PFSK-1 (cell line): ENCODE data around the gene AMBRA1.

Source experiments
- POLR2AphosphoS5 ChIP-seq: IDR thresholded peaks from 2 replicates; pipeline ENCODE4 v1.6.1; 2012; ENCODE audit warnings: low read depth, mild to moderate bottlenecking, control low read depth, low read length, moderate library complexity
- SIN3A ChIP-seq: IDR thresholded peaks from 2 replicates; pipeline ENCODE4 v1.6.1; 2012; ENCODE audit warnings: mild to moderate bottlenecking, low read length, moderate library complexity, borderline replicate concordance; ENCODE audit not compliant: insufficient read depth
- TF ChIP-seq, protein P1 (sequence below), 2 experiments: IDR thresholded peaks; 2 replicates each; pipeline versions ENCODE4 v1.6.1 to v1.8.0; 2011 to 2012; ENCODE audit warnings: low read depth in 2 of 2, low read length in 2 of 2, control low read depth in 1 of 2, inconsistent platforms in 1 of 2, mild to moderate bottlenecking in 1 of 2, moderate library complexity in 1 of 2; ENCODE audit not compliant: insufficient read depth in 1 of 2

DNA sequence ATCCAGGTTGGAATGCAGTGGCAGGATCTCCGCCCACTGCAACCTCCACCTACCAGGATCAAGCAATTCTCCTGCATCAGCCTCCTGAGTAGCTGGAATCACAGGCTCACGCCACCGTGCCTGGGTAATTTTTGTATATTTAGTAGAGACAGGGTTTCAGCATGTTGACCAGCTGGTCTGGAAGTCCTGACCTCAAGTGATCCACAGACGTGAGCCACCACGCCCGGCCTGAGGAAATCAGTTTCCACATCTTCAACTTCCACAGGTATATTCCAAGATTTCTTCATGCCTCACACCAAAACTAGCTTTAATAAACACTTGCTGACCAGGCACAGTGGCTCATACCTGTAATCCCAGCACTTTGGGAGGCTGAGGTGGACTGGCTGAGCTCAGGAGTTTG lies 15.6 kb upstream of the AMBRA1 start:
- TF ChIP-seq SIN3A = no peak
- no peak for TF ChIP-seq POLR2AphosphoS5
- TF ChIP-seq, protein P1, sequence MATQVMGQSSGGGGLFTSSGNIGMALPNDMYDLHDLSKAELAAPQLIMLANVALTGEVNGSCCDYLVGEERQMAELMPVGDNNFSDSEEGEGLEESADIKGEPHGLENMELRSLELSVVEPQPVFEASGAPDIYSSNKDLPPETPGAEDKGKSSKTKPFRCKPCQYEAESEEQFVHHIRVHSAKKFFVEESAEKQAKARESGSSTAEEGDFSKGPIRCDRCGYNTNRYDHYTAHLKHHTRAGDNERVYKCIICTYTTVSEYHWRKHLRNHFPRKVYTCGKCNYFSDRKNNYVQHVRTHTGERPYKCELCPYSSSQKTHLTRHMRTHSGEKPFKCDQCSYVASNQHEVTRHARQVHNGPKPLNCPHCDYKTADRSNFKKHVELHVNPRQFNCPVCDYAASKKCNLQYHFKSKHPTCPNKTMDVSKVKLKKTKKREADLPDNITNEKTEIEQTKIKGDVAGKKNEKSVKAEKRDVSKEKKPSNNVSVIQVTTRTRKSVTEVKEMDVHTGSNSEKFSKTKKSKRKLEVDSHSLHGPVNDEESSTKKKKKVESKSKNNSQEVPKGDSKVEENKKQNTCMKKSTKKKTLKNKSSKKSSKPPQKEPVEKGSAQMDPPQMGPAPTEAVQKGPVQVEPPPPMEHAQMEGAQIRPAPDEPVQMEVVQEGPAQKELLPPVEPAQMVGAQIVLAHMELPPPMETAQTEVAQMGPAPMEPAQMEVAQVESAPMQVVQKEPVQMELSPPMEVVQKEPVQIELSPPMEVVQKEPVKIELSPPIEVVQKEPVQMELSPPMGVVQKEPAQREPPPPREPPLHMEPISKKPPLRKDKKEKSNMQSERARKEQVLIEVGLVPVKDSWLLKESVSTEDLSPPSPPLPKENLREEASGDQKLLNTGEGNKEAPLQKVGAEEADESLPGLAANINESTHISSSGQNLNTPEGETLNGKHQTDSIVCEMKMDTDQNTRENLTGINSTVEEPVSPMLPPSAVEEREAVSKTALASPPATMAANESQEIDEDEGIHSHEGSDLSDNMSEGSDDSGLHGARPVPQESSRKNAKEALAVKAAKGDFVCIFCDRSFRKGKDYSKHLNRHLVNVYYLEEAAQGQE (IDR thresholded peaks at IDR 0.05; ENCODE audit: insufficient read depth in 1 of 2, low read depth in 2 of 2, low read length in 2 of 2) = no peak
